HG02884 (cell line): ENCODE data around the gene CGRRF1.

Experiments
- ATAC-seq: cut with Tn5 transposase; IDR thresholded peaks from one replicate; pipeline ENCODE4 v1.9.1; 2021; ENCODE audit warnings: mild to moderate bottlenecking, moderate library complexity; ENCODE audit not compliant: unreplicated experiment

Gene CGRRF1, protein sequence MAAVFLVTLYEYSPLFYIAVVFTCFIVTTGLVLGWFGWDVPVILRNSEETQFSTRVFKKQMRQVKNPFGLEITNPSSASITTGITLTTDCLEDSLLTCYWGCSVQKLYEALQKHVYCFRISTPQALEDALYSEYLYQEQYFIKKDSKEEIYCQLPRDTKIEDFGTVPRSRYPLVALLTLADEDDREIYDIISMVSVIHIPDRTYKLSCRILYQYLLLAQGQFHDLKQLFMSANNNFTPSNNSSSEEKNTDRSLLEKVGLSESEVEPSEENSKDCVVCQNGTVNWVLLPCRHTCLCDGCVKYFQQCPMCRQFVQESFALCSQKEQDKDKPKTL

DNA sequence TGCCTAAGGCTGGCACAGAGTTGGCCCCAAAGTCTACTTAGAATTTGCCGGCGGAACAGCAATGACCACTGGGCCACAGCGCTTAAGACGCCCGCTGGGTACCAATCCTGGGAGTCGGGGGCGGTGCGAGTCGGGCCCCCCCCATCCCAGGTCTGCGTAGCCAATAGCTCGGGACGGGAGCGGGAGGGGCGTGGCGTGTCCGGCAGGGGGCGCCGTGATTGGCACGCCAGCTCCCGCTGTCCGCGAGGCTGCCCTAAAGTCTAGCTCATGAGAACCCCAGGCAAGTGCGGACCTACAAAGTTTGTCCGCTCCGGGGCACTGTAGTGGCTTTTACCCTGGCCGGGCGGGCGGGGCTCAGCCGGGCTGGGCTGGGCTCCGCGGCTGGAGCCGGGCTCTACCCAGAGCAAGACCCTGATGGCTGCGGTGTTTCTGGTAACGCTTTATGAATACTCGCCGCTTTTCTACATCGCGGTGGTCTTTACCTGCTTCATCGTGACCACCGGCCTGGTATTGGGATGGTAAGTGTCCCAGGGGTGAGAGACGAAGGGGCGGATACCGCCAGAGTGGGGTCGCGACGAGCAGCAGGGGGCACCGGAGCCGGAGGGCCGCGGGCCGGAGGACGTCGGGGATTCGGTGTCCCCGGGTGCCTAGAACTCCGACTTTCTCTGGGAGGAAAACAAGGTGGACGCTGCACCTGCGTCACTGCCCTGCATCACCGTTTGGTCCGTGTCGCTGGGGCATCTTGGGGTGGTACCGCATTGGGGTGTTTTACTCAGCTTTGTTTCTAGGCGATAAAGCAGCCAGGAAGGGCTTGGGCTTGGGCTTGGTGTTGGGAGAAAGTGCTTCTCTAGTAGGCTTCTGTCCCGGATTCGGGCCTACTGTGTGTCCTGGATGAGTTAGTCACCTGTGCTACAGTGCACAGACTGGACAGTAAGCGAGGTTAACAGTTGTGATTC is at the start of gene CGRRF1:
TSS of gene CGRRF1 (plus strand) at position 361 of the 956 bp plus-strand sequence. CDS start at position 415, 54 bp downstream.
- peak; percentile 94 for ATAC-seq

DNA sequence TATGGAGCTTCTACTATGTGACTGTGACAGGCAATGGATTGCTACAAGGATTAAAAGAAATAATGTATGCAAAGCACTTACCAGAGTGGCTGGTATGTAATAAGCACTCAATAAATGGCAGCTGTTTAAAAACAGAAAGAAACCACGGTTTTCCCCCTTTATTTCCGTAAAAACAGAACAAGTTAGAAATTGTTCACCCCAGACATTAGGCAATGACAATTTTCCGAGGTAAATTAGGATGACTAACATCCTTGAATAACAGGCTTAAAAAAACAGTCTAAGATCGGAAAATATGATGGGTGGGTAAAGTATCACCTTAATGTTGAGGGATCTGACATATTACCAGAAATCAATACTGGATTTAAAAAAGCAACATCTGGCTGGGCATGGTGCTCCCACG is 47.7 kb upstream of the CGRRF1 start:
- ATAC-seq = no peak

DNA sequence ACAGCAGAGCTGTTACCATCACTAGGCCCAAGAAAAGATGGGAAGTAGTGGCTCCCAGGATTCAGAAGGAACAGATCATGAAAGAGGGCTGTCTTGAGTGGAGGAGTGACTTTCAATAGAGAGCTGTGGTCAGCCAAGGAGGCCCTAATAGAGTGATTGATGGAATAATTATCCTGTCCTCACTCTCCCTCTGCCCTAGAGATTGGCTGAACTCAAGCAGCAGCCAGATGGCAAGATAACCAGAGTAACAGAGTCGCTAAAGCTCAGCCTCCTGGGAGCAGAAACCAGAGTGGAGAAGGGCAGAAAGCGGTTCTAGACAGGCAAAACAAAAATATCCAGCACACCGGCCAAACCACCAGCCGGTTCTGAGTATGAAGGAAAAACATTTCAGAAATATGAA is 44.1 kb upstream of the CGRRF1 start:
- ATAC-seq = no peak

DNA sequence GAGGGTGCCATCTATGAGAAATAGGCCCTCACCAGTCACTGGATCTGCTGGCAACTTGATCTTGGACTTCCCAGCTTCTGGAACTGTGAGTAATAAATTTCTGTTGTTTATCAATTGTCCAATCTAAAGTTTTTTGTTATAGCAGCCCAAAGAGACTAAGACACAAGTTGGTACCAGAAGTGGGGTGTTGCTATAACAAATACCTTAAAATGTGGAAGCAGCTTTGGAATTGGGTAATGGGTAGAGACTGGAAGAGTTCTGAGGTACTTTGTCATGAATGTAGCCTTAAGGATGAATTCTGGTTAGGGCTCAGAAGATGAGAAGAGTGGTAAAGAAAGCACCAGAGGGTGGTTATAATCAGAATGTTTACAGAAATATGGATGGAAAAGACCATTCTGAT is 42.4 kb upstream of the CGRRF1 start:
- ATAC-seq = no peak

- no peak for ATAC-seq
These were observed 39.0 kb upstream of the CGRRF1 start for GRCh38 chr14:54470701-54471100.

DNA sequence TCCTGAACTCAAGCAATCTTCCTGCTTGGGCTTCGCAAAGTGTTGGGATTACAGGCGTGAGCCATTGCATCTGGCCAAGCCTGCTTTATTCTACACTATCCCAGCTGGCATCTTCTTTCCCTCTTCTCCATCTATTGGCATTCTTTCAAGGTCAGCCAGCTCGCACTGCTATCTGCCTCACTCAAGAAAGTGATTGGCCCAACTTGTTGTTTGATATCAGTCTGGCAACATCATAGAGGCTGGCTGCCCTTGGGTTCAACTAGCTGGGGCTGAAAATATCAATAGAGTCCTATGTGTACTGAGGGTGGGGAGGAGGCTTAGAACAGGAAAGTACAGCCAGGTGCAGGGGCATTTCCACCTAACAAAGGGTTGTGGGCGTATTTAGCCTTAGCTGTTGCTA is 38.1 kb upstream of the CGRRF1 start:
- no peak for ATAC-seq

GRCh38 chr14:54472315-54472714 is 37.4 kb upstream of the CGRRF1 start:
- no peak for ATAC-seq

GRCh38 chr14:54474232-54474793 is 35.4 kb upstream of the CGRRF1 start:
- no peak for ATAC-seq

DNA sequence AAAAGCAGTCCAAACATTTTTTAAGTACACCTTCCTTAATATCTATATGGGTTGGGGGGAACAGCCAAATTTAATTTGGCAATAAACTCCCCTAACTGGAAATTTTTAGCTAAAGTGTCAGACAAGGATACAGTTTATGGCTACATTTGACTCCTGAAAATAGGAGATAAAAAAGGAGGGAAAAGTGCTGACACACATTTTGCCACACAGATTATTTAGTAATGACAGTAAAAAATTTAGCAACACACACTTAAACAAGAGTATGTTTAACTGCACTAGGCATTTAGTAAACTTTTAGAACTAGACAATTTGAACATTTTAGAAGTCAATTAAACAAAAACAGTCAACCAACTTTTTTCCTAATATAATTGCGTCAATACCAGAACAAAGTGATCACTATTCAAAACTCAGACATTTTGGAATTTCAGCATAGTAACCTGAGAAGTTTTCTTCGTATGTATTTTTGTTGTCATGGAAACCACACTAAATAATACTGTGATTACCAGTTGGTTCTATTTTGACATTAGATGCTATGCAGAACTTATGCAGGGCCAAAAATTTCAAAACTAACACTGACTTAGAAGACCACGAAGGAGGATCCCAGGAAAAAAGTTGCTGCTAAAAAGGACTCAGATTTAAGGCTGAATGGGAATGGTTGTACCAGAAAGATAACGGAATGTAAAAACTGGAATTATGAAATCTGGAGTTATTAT is 34.4 kb upstream of the CGRRF1 start:
- ATAC-seq = no peak

DNA sequence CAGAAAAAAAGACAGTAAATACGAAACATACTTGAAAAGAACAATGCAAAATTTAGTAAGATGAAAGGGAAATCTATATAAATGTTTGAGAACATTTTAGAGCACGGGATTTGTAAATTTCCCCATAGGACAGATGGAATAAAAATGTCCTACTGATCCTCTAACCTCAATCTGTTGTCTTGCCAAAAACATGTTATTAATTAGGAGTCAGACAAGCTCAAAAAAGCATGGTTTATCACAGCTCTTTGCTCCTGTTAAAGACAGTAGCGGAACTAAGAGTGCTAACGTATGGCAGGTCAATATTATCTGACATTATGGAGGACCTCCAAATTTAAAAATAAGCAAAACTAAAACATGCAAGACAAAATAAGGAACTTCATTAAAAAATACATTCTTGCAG is 33.8 kb upstream of the CGRRF1 start:
- ATAC-seq = no peak

DNA sequence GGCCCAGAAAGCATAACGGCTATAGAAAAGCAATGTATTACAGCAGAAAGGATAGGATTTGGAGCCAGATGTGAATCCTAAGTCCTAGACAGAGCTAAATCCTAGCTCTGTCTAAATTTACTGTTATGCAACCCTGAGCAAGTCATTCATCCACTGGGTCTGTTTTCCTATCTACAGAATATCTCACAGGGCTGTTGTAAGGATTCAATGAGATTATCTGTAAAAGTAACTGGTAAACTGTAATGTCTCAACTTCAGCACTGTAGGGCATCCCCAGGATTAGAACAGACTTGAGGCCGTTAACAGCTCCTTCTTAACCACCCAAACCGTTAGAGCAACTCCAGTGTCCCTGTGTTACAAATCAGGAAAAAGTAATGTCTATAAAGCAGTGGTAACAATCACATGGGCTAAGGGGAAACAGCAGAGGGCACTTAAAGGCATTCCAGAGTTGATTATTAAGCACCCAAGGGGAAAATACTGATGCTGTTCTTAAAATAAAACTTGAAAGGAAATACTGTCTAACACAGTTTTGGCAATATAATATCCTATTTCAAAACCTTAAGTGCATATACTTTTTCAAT is 31.0 kb upstream of the CGRRF1 start:
- no peak for ATAC-seq

DNA sequence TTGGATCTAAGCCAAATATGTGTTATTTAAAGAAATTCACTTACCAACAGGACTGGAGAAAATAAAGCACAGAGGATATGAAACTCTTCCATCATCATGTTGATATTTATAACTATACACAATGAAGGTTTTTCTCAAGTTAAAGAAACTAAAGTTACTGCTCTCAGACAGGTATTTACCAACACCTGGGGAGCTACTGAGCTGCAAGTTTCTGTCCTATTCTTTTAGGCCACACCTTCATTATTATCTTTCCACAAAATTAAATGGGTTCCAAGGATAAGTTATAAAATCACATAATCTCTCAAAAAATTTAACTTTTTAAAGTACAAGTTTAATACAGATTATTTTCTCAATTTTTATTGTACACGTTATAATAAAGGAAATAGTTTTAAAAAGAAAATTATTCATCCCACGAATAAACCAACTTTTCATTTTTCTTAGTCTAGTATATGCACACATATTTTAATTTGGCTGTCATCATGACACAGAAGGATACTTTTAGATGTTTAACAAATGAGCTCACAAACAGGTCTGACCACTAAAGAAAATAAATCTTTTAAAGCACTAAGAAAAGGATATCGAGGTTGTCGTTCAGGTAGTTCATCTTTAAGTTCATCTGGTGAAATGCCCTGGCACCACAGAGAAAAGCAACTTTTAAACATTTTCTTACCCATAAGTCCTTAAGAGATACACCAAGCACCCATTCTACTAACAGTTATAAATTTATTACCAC is 28.7 kb upstream of the CGRRF1 start:
- no peak for ATAC-seq

- ATAC-seq = no peak
These were observed 28.0 kb upstream of the CGRRF1 start for GRCh38 chr14:54481695-54482094.

DNA sequence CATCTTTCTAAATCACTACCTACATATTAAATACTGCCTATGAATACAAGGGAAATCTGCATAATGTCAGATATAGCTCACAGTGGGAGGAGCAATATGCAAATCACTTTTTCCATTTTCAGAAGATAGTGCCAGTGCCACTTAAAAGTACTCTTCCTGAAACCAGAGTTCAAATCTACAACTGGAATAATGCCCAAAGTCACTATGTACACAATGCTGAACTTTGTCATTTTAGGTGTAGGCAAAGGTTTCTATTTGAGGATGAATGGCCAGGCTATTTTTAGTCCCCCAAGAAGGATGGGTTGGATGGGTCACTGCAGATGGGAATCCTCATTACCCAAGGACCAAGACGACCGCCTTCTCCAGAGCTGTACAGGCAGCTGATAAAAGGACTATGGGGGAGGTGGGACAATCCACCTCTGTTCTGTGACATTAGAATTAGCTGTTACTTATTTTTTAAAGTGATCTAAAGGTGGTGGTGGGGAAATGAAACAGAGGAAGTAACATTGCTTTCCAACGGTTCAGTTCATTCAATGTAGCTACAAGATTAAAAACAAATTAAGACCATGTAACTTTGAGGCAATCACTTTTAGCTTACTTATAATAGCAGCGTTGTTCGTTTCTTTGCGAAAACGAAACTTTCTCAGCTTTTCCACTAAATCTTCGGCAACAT is 26.5 kb upstream of the CGRRF1 start:
- no peak for ATAC-seq

GRCh38 chr14:54483846-54484245 is 25.9 kb upstream of the CGRRF1 start:
- no peak for ATAC-seq

DNA sequence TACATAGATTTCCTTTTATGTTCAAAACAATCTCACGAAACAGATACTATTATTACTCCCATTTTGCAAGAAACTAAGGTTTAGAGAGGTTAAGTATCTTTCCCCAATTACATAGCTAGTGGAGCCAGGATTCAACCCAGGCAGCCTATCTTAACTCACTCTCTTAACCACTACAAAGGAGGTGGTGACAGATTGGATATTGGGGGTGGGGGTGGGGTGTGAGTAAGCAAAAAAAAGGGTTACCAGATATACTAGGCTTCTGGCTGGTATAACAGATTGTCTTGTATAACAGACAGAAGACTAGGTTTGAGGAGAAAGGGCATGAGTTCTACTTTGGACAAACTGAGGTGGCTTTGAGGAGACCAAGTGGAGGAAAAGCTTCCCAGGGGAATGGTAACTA is 23.0 kb upstream of the CGRRF1 start:
- ATAC-seq = no peak

GRCh38 chr14:54487771-54488170 is 21.9 kb upstream of the CGRRF1 start:
- no peak for ATAC-seq

- no peak for ATAC-seq
These were observed 21.4 kb upstream of the CGRRF1 start for GRCh38 chr14:54488318-54488645.

DNA sequence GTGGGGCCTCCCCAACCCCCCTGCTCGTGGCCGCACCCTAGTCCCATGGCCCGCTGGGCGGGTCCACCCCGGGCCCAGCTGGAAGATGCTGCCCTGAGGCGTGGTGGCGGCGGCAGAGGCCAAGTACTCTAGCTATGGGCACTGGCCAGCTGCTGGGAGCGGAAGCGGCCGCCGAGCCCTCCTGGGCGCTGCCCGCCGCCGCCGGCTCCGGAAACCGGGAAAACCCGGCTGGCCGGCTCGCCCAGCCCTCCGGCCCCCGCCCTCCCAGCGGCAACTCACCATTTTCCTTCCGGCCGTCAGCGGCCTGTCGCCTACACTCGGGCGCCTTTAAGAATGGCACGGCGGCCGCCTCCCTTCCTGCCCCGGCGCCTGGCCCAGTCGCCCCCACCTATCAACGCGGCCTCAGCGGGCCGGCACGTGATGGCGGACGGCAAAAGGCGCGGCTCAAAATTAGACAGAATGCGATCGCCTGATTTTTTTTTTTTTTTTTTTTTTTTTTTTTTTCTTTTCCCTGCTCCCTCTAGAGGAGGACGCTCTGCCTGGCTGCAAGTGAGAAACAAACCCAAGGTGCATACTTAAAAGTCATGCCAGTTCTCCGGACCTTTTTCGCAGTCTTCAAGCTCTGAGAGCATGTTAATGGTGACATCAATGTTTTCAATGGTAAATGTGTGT is 20.9 kb upstream of the CGRRF1 start, which contains the start of gene GMFB:
TSS of gene GMFB (minus strand) at position 335 of the 672 bp plus-strand sequence. CDS start at position 282, 53 bp downstream.
- peak; percentile 85 for ATAC-seq
